GM12872 (cell line): ENCODE measurements around the gene RASA2.

Source experiments
- TF ChIP-seq, protein P1 (sequence below): IDR thresholded peaks from 3 replicates; pipeline ENCODE4 v1.5.1; 2011; ENCODE audit warnings: low read depth, mild to moderate bottlenecking, low read length, moderate library complexity; ENCODE audit not compliant: insufficient read depth

Gene RASA2

DNA sequence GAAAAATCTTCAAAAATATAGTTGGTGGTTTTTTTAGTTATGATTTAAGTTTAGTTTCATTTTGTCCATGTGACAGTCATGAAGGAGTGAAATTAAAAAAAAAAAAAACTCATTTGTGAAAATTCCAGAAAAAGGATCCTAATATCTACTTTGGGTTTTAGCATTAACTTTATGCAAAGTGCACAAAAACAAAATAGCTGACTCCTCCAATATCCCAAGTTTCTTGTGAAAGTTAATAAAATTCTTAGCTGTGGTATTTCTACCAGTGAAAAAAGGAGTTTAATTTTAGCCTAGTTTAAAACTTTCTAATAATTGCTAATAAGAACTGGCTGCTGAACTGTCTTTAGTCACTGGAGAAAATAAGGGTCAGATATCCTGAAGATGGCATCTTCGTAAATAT, 40.8 kb upstream of the RASA2 start:
- TF ChIP-seq, protein P1, sequence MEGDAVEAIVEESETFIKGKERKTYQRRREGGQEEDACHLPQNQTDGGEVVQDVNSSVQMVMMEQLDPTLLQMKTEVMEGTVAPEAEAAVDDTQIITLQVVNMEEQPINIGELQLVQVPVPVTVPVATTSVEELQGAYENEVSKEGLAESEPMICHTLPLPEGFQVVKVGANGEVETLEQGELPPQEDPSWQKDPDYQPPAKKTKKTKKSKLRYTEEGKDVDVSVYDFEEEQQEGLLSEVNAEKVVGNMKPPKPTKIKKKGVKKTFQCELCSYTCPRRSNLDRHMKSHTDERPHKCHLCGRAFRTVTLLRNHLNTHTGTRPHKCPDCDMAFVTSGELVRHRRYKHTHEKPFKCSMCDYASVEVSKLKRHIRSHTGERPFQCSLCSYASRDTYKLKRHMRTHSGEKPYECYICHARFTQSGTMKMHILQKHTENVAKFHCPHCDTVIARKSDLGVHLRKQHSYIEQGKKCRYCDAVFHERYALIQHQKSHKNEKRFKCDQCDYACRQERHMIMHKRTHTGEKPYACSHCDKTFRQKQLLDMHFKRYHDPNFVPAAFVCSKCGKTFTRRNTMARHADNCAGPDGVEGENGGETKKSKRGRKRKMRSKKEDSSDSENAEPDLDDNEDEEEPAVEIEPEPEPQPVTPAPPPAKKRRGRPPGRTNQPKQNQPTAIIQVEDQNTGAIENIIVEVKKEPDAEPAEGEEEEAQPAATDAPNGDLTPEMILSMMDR: no peak

DNA sequence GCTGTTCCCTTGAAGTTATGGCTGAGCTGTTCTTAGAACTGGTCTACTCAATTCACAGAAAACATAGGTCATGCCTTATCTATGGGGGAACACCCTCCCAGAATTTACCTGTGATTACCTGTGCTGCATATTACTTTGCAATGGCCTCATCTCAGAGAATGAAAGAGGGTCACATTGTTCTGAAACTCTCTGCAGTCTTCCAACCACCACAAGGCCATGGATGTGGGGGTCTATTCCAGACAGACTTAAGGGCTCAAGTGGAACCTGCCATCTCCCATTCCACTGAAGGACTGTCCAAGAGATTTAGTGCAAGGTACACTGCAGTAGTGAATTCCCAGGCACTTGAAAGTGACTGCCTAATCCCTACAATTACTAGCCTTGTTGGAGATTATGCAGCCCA, 40.1 kb upstream of the RASA2 start:
- TF ChIP-seq, protein P1: no peak

DNA sequence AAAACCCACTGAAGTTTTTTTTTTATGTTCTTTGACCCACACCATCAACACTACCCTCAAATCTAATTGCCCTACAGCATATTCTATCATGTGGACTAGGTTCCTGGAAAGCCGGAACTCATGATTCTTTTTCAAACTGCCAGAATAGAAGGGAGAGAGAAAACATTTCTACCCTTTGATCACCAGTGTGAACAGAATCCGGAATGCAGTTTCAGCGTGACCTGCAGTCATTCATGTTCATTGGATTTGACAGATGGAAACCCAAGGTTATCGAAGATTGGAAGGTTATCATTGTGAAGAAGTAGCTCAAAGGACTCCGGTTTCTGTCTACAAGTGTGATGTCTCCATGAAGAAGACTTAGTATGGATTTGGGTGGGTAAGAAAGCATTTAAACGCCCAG, 39.4 kb upstream of the RASA2 start:
- TF ChIP-seq, protein P1: no peak

DNA sequence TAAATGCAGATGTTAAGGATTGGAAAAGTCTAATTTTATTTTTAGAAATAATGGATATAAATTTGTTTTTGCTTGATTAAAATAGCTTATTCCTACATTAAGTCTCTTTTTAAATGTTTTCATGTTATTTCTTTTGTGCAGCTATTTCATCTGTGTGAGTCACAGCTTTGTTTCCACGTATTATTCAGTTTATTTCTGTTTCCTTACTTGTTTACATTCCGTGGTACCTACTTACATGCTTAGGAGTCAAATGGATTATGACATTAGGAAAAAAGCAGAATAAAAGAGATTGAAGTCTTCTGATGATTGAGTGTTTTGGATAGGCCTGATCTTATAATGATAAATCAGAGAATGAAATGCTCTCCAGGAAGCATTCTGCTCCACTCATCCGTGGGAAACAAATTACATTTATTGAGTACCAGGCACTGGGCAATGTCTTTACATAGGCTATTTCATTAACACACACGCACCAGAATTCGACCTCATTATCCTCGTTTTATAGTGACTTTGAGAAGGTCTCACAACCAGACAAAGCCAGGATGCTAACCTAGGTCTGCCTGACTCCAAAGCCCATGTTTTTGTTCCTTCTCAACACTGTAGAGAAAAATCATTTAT, 38.1 kb upstream of the RASA2 start:
- TF ChIP-seq, protein P1: no peak

DNA sequence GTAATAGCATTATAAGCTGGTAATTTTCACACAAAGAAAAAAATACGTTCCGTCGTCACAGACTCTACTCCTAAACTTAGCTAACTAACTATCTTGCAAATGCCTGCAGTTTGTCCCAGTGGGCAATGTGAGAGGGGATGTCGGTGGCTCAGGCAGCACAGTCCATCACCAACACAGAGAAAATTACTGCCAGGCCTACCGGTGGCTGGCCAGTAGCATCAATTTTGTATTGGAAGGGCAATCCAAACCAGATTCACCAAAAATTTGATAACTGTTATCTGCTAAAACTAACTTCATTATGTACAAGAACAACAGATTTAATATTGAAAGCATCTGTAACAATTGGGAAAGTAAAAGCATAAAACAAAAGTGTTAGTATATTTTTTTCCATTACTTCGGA, 37.4 kb upstream of the RASA2 start:
- TF ChIP-seq, protein P1: no peak

DNA sequence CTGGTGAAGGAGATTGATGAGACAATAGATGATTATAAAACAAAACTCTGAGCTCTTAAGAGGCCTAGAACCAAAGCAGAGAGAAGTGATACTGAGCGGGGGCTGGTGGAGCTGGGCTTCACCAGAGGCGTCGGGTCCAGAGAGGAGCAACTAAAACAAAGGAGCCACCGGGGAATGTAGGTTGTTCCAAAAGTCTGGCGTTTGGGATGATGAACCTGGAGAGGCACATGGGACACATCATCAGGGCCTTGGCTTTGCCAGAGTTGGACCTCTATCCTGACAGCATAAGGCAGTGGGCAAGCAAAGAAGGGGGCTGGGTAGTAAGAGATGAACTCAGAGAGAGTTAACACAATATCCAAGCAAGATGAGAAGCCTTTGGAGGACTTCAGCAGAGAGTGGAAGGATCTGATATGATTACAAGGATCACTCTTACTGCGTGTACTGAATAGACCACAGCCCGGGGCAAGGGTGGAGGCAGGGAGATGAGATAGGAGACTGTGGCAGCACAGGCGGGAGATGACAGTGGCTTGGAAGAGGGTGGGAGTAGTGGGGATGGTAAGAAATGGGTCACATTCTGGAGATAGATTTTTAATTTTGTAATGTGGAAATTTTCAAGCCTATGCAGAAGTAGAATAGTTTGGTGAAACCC, 36.0 kb upstream of the RASA2 start:
- TF ChIP-seq, protein P1: no peak

DNA sequence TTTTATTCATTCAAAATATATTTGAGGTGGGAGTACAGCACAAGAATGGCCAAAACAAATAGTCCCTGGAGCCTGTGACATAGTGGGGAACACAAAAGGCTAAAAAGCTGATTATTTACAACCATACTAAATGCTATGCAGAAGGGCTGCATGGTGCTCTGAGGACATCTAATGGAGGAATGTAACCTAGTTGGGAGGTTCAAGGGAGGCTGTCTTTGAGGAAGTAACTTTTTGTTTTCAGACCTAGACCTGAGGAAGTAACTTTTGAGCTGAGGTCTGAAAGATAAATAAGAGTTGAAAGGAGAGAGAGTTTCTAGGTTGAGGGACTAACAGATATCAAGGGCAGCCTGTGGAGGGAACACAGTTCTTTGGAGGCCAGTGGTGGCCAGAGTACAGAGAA, 34.8 kb upstream of the RASA2 start:
- TF ChIP-seq, protein P1: peak; percentile 72
